Nephron progenitor cell (in vitro differentiated cells): ENCODE results near the gene TMEM253.

Experiments used
- DNase-seq: peaks from one replicate; pipeline ENCODE4 v3.0.0; 2021
- H3K27ac Mint-ChIP-seq: 2 replicates; pipeline ENCODE4 v1.8.0; 2021; ENCODE audit warnings: mild to moderate bottlenecking, moderate library complexity, mixed read lengths
- H3K27me3 Mint-ChIP-seq: 2 replicates; pipeline ENCODE4 v1.8.0; 2021; ENCODE audit warnings: mild to moderate bottlenecking, low read depth, mixed read lengths; ENCODE audit not compliant: poor library complexity
- H3K36me3 Mint-ChIP-seq: 2 replicates; pipeline ENCODE4 v1.8.0; 2021; ENCODE audit warnings: low read depth, mixed read lengths
- H3K4me1 Mint-ChIP-seq: 2 replicates; pipeline ENCODE4 v1.8.0; 2021; ENCODE audit warnings: mixed read lengths
- H3K4me3 Mint-ChIP-seq: 2 replicates; pipeline ENCODE4 v1.8.0; 2021; ENCODE audit warnings: mild to moderate bottlenecking, moderate library complexity, mixed read lengths
- H3K9me3 Mint-ChIP-seq: 2 replicates; pipeline ENCODE4 v1.8.0; 2021; ENCODE audit warnings: mild to moderate bottlenecking, moderate library complexity, mixed read lengths
- CTCF ChIP-seq: fragments of 200-600 bp; sonication (generic); IDR thresholded peaks from 2 replicates; pipeline ENCODE4 v1.5.0; 2021; ENCODE audit warnings: antibody characterized with exemption

Gene TMEM253

GRCh38 chr14:21106498-21107282 is 5.8 kb downstream of the TMEM253 start:
- H3K9me3 Mint-ChIP-seq, result no peaks in the 10 kb centered on the region
- H3K27ac Mint-ChIP-seq, result peak overlapping the region; percentile 88
- H3K4me3 Mint-ChIP-seq, result peak overlapping the region; percentile 73
- H3K4me1 Mint-ChIP-seq, result peaks cover 84% of the 10 kb centered on the region
- H3K27me3 Mint-ChIP-seq, result no peaks in the 10 kb centered on the region
- peak; percentile 86 for TF ChIP-seq CTCF
- no peaks in the 10 kb centered on the region for H3K36me3 Mint-ChIP-seq
- DNase-seq, result peak; percentile 81

GRCh38 chr14:21107283-21107800 is 6.5 kb downstream of the TMEM253 start:
- H3K4me3 Mint-ChIP-seq, result no peak overlapping the region
- H3K36me3 Mint-ChIP-seq, result no peaks in the 10 kb centered on the region
- no peak for TF ChIP-seq CTCF
- H3K27me3 Mint-ChIP-seq, result no peaks in the 10 kb centered on the region
- DNase-seq, result no peak
- H3K4me1 Mint-ChIP-seq, result peaks cover 84% of the 10 kb centered on the region
- peak overlapping the region; percentile 88 for H3K27ac Mint-ChIP-seq
- no peaks in the 10 kb centered on the region for H3K9me3 Mint-ChIP-seq

GRCh38 chr14:21108791-21109190 is 7.9 kb downstream of the TMEM253 start:
- Mint-ChIP-seq H3K4me1 (peaks cover 74% of the 10 kb centered on the region), H3K27ac (no peak overlapping the region), H3K4me3 (no peak overlapping the region), H3K9me3 (no peaks in the 10 kb centered on the region), H3K36me3 (no peaks in the 10 kb centered on the region), H3K27me3 (peaks cover 2% of the 10 kb centered on the region)
- no peak for TF ChIP-seq CTCF
- no peak for DNase-seq

GRCh38 chr14:21109377-21110138 is 8.7 kb downstream of the TMEM253 start:
- Mint-ChIP-seq H3K4me1 (peaks cover 70% of the 10 kb centered on the region), H3K36me3 (no peaks in the 10 kb centered on the region), H3K4me3 (peak overlapping the region; percentile 29), H3K27me3 (peaks cover 3% of the 10 kb centered on the region), H3K9me3 (no peaks in the 10 kb centered on the region), H3K27ac (peak overlapping the region; percentile 81)
- DNase-seq, result no peak
- TF ChIP-seq CTCF, result no peak

- no peak for TF ChIP-seq CTCF
- Mint-ChIP-seq H3K4me1 (peaks cover 46% of the 10 kb centered on the region), H3K4me3 (no peak overlapping the region), H3K27ac (peak overlapping the region; percentile 19), H3K27me3 (peaks cover 3% of the 10 kb centered on the region), H3K9me3 (no peaks in the 10 kb centered on the region), H3K36me3 (no peaks in the 10 kb centered on the region)
- DNase-seq, result no peak
Observed at GRCh38 chr14:21112255-21112654, 11.4 kb downstream of the TMEM253 start.
